Spleen (tissue), 11 donors: ENCODE data around the gene HECTD1. TPM values are rescaled to one million over a fixed set of nuclear protein-coding genes. Genes with fewer than 3 reads are reported as not detected.

Experiments used
- DNase-seq: peaks from one replicate; pipeline ENCODE4 v3.0.0-alpha.2; 2020
- H3K27ac ChIP-seq, 8 donors: fragments of 200-600 bp; sonication (generic) in 7 of 8; 1 replicate in 4 of 8; 2 replicates in 4 of 8; pipeline versions ENCODE4 v1.5.0 to v1.8.0; 2016 to 2021; ENCODE audit warnings: inconsistent platforms in 4 of 8, mild to moderate bottlenecking in 4 of 8, moderate library complexity in 1 of 8
- H3K27me3 ChIP-seq, 7 donors: fragments of 200-600 bp; sonication (generic) in 6 of 7; replicated peaks in 1 of 7; 1 replicate in 4 of 7; 2 replicates in 3 of 7; pipeline versions ENCODE4 v1.5.0 to v1.8.0; 2016 to 2021; ENCODE audit warnings: inconsistent platforms in 3 of 7, mild to moderate bottlenecking in 1 of 7
- H3K36me3 ChIP-seq, 6 donors: fragments of 200-600 bp; sonication (generic) in 5 of 6; 1 replicate in 4 of 6; 2 replicates in 2 of 6; pipeline versions ENCODE4 v1.5.0 to v1.8.0; 2016 to 2021; ENCODE audit warnings: inconsistent platforms in 2 of 6
- H3K4me1 ChIP-seq, 6 donors: fragments of 200-600 bp; sonication (generic) in 5 of 6; 1 replicate in 3 of 6; 2 replicates in 3 of 6; pipeline versions ENCODE4 v1.5.0 to v1.8.0; 2016 to 2021; ENCODE audit warnings: inconsistent platforms in 3 of 6
- H3K4me3 ChIP-seq, 8 donors: fragments of 200-600 bp; sonication (generic) in 7 of 8; 1 replicate in 4 of 8; 2 replicates in 4 of 8; pipeline versions ENCODE4 v1.5.0 to v1.8.0; 2016 to 2021; ENCODE audit warnings: inconsistent platforms in 4 of 8, mild to moderate bottlenecking in 4 of 8, moderate library complexity in 2 of 8
- H3K9me3 ChIP-seq, 8 donors: fragments of 200-600 bp; sonication (generic) in 7 of 8; 1 replicate in 4 of 8; 2 replicates in 4 of 8; pipeline versions ENCODE4 v1.5.0 to v1.8.0; 2016 to 2021; ENCODE audit warnings: inconsistent platforms in 4 of 8
- POLR2A ChIP-seq, 3 donors: fragments of 450-650 bp; IDR thresholded peaks; one replicate each; pipeline ENCODE4 v1.5.1; 2017; ENCODE audit warnings: antibody characterized with exemption in 3 of 3, mild to moderate bottlenecking in 1 of 3
- POLR2AphosphoS5 ChIP-seq, 3 donors: sonication (generic); formaldehyde crosslinking; IDR thresholded peaks; one replicate each; pipeline ENCODE4 v1.5.1; 2017; ENCODE audit warnings: antibody characterized with exemption in 3 of 3
- WGBS, 5 donors: extraction: QIAGEN DNeasy Blood & Tissue Kit in 3 of 5; methylation state at CpG; one replicate each; pipeline versions ENCODE4 v1.1.5 to v1.1.7; 2013 to 2018; 5-methylcytosine and 5-hydroxymethylcytosine counted together
- intact Hi-C: fragments of 100-400 bp; cut with DNase I; formaldehyde crosslinking; loops from one replicate; pipeline ENCODE4 v1.15.0; 2023; ENCODE audit warnings: low total_unique reads
- polyA plus RNA-seq, 3 donors: library from polyadenylated mRNA; stranded (reverse); fragments of 200-250 nt; gene quantifications; one replicate each; pipeline ENCODE4 v1.2.1, GENCODE V29; 2013
- total RNA-seq, 7 donors: library from RNA; depleted of rRNA in 3 of 7; stranded (reverse); fragments of >200 nt in 3 of 7; fragmentation: NEBNext Ultra II Directional in 4 of 7; extraction: Animal tissue kit (Norgen Biotek cat#: 25700) in 4 of 7; gene quantifications; one replicate each; pipeline versions ENCODE4 v1.1.0 to v1.2.1, GENCODE V29; 2016 to 2021
- TF ChIP-seq, protein P1 (sequence below), 11 experiments: fragments of 200-600 bp in 7 of 11; fragments of 450-650 bp in 4 of 11; sonication (generic) in 4 of 11; IDR thresholded peaks in 8 of 11; conservative IDR thresholded peaks in 3 of 11; 1 replicate in 7 of 11; 2 replicates in 4 of 11; pipeline versions ENCODE4 v1.4.0 to v1.8.0; 2016 to 2021; ENCODE audit warnings: antibody characterized with exemption in 11 of 11, inconsistent platforms in 4 of 11, mild to moderate bottlenecking in 1 of 11
- donor health status: healthy with polysubstance abuse.
- donor health status: DM: no; HTN: no; CAD: no; lungs with moderate emphysema.
- donor health status: DM: no; HTN: no; CAD: no.
- donor health status: Bipolar disorder and iron deficiency.
- donor health status: healthy.
- donor health status: DM: no; HTN: no; CAD: no.
- donor health status: DM: yes; HTN: yes; CAD: no.

Gene HECTD1
- total and polyA plus RNA-seq, 10 donors, result 27.6 to 176 (median 145) TPM

GRCh38 chr14:31253746-31254471 is 46.3 kb upstream of the HECTD1 start:
- no peaks in the 10 kb centered on the region for H3K27me3 ChIP-seq
- no peak overlapping the region for H3K4me3 ChIP-seq
- DNase-seq, result no peak
- intact Hi-C loops, result no loop called here
- 93 to 96% (median 95%) methylated on average over 9 of the region's 9 CpGs for WGBS, 5 donors
- H3K36me3 ChIP-seq, result no peaks in the 10 kb centered on the region
- H3K9me3 ChIP-seq, result no peaks in the 10 kb centered on the region
- TF ChIP-seq POLR2A (IDR thresholded peaks at IDR 0.05), result no peak
- TF ChIP-seq POLR2AphosphoS5 (IDR thresholded peaks at IDR 0.05), result no peak
- TF ChIP-seq, protein P1, sequence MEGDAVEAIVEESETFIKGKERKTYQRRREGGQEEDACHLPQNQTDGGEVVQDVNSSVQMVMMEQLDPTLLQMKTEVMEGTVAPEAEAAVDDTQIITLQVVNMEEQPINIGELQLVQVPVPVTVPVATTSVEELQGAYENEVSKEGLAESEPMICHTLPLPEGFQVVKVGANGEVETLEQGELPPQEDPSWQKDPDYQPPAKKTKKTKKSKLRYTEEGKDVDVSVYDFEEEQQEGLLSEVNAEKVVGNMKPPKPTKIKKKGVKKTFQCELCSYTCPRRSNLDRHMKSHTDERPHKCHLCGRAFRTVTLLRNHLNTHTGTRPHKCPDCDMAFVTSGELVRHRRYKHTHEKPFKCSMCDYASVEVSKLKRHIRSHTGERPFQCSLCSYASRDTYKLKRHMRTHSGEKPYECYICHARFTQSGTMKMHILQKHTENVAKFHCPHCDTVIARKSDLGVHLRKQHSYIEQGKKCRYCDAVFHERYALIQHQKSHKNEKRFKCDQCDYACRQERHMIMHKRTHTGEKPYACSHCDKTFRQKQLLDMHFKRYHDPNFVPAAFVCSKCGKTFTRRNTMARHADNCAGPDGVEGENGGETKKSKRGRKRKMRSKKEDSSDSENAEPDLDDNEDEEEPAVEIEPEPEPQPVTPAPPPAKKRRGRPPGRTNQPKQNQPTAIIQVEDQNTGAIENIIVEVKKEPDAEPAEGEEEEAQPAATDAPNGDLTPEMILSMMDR (IDR thresholded peaks at IDR 0.05 in 8 of 11, conservative IDR thresholded peaks at IDR 0.05 in 3 of 11), result no peak
- no peak overlapping the region for H3K27ac ChIP-seq
- no peaks in the 10 kb centered on the region for H3K4me1 ChIP-seq

GRCh38 chr14:31252865-31253264 is 45.3 kb upstream of the HECTD1 start:
- H3K27ac ChIP-seq, result no peak overlapping the region
- no peak for DNase-seq
- H3K4me1 ChIP-seq, result no peaks in the 10 kb centered on the region
- no peaks in the 10 kb centered on the region for H3K27me3 ChIP-seq
- no peak for TF ChIP-seq POLR2AphosphoS5 (IDR thresholded peaks at IDR 0.05)
- TF ChIP-seq, protein P1 (IDR thresholded peaks at IDR 0.05 in 8 of 11, conservative IDR thresholded peaks at IDR 0.05 in 3 of 11), result no peak
- TF ChIP-seq POLR2A (IDR thresholded peaks at IDR 0.05), result no peak
- no peak overlapping the region for H3K4me3 ChIP-seq
- intact Hi-C loops, result no loop called here
- WGBS, 5 donors, result 83 to 100% (median 93%) methylated on average over 1 of the region's 1 CpG
- no peaks in the 10 kb centered on the region for H3K9me3 ChIP-seq
- H3K36me3 ChIP-seq, result no peaks in the 10 kb centered on the region

GRCh38 chr14:31251028-31251958 is 43.7 kb upstream of the HECTD1 start:
- no peaks in the 10 kb centered on the region for H3K36me3 ChIP-seq
- H3K4me1 ChIP-seq, result no peaks in the 10 kb centered on the region
- WGBS, 5 donors, result 55 to 78% (median 73%) methylated on average over 7 to 10 of the region's 10 CpGs
- no peak for DNase-seq
- H3K9me3 ChIP-seq, result no peaks in the 10 kb centered on the region
- no peaks in the 10 kb centered on the region for H3K27me3 ChIP-seq
- H3K27ac ChIP-seq, result no peak overlapping the region
- TF ChIP-seq, protein P1 (IDR thresholded peaks at IDR 0.05 in 8 of 11, conservative IDR thresholded peaks at IDR 0.05 in 3 of 11), result no peak
- TF ChIP-seq POLR2AphosphoS5 (IDR thresholded peaks at IDR 0.05) (no peak), POLR2A (IDR thresholded peaks at IDR 0.05) (no peak)
- intact Hi-C loops, result no loop called here
- no peak overlapping the region for H3K4me3 ChIP-seq

- intact Hi-C loops, result no loop called here
- no peaks in the 10 kb centered on the region for H3K27me3 ChIP-seq
- H3K36me3 ChIP-seq, result no peaks in the 10 kb centered on the region
- no peak for DNase-seq
- H3K4me3 ChIP-seq, result no peak overlapping the region
- TF ChIP-seq POLR2AphosphoS5 (IDR thresholded peaks at IDR 0.05) (no peak), POLR2A (IDR thresholded peaks at IDR 0.05) (no peak)
- TF ChIP-seq, protein P1 (IDR thresholded peaks at IDR 0.05 in 8 of 11, conservative IDR thresholded peaks at IDR 0.05 in 3 of 11), result no peak
- H3K4me1 ChIP-seq, result peaks cover 0 to 9% (median 5%) of the 10 kb centered on the region in 6 donors
- no peaks in the 10 kb centered on the region for H3K9me3 ChIP-seq
- 80 to 94% (median 86%) methylated on average over 3 of the region's 3 CpGs for WGBS, 5 donors
- no peak overlapping the region for H3K27ac ChIP-seq
Measured at GRCh38 chr14:31244626-31245025, 37.0 kb upstream of the HECTD1 start.
